ENCODE results near the gene PLCB1.

PLCB1 gene

DNA sequence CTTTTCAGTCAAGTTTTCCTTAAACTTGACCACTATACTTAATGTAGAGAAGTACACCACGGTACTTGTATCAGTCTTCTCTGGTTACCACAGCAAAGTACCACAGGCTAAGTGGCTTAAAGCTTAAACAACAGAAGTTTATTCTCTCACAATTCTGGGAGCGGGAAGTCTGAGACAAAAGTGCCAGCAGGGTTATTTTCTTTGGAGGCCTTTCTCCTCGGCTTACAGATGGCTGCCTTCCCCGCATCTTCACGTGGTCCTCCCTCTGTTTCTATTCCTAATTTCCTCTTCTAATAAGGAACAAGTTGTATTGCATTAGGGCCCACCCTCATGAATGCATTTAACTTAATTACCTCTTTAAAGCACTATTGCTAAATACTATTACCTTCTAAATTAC, 258.0 kb downstream of the PLCB1 start:
- no peak for DNase-seq (ENCODE audit: low read depth in 2 of 2)
- H3K4me3 ChIP-seq (replicated peaks in 1 of 2; ENCODE audit: low read depth in 2 of 2, low read length in 2 of 2): no peak overlapping the region
- TF ChIP-seq, protein P1, sequence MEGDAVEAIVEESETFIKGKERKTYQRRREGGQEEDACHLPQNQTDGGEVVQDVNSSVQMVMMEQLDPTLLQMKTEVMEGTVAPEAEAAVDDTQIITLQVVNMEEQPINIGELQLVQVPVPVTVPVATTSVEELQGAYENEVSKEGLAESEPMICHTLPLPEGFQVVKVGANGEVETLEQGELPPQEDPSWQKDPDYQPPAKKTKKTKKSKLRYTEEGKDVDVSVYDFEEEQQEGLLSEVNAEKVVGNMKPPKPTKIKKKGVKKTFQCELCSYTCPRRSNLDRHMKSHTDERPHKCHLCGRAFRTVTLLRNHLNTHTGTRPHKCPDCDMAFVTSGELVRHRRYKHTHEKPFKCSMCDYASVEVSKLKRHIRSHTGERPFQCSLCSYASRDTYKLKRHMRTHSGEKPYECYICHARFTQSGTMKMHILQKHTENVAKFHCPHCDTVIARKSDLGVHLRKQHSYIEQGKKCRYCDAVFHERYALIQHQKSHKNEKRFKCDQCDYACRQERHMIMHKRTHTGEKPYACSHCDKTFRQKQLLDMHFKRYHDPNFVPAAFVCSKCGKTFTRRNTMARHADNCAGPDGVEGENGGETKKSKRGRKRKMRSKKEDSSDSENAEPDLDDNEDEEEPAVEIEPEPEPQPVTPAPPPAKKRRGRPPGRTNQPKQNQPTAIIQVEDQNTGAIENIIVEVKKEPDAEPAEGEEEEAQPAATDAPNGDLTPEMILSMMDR (IDR thresholded peaks at IDR 0.05; ENCODE audit: low read depth, low read length): no peak

DNA sequence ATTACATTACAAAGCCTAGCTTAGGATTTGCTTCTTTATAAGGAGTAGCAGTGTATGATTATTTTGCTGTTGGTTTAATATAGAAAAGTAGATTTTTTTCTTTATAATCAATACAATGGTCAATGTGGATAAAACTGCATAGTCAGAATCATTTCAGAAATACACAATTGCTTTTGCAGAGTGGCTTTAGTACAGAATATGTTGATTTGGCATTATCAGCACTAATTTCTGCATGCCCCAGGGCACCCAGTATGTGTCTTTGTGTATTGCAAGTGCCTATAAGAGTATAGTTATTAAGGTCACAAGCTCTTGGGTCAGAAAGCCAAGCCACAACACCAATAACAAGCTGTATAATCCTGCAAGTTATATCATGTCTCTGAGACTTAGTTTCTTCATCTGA, 258.4 kb downstream of the PLCB1 start:
- H3K4me3 ChIP-seq (replicated peaks in 1 of 2; ENCODE audit: low read depth in 2 of 2, low read length in 2 of 2): no peak overlapping the region
- DNase-seq (ENCODE audit: low read depth in 2 of 2): no peak
- TF ChIP-seq, protein P1 (IDR thresholded peaks at IDR 0.05; ENCODE audit: low read depth, low read length): no peak

DNA sequence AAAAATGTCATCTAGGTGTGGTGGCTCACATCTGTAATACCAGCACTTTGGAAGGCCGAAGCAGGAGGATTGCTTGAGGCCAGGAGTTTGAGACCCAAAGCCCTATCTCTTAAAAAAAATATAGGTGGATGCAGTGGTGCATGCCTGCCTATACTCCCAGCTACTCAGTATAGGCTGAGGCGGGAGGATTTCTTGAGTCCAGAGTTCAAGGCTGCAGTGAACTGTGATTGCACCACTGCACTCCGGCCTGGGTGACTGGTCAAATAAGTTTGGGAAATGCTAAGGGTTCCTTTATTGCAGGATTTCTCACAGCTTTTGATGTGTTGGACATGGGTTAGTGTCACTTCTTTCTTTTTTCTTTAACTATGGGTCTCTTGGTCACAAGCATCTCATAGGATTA, 261.3 kb downstream of the PLCB1 start:
- H3K4me3 ChIP-seq (replicated peaks in 1 of 2; ENCODE audit: low read depth in 2 of 2, low read length in 2 of 2): no peak overlapping the region
- TF ChIP-seq, protein P1 (IDR thresholded peaks at IDR 0.05; ENCODE audit: low read depth, low read length): no peak
- no peak for DNase-seq (ENCODE audit: low read depth in 2 of 2)

GRCh38 chr20:8394308-8394945, 262.4 kb downstream of the PLCB1 start:
- H3K4me3 ChIP-seq (replicated peaks in 1 of 2; ENCODE audit: low read depth in 2 of 2, low read length in 2 of 2): no peak overlapping the region
- peak; percentile 42 to 79 for DNase-seq (ENCODE audit: low read depth in 2 of 2)
- TF ChIP-seq, protein P1 (IDR thresholded peaks at IDR 0.05; ENCODE audit: low read depth, low read length): no peak

DNA sequence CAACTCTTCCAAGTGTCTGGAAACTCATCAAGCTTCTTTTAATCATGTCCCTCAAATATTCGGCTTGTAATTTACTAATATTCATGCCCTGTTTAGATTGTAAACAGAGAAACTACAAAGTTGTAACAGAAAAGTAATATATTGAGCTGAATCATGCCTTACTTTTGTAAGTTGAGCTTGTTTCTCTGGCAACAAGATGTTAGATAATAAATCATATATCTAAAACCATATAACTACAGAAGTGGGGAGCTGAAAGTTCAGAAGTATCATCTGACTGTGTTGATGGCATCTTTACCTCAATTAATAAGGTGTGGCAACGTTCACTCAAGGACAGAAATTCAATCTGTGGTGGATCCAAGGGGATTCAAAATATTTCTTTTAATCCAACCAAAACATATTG, 263.9 kb downstream of the PLCB1 start:
- TF ChIP-seq, protein P1 (IDR thresholded peaks at IDR 0.05; ENCODE audit: low read depth, low read length): no peak
- H3K4me3 ChIP-seq (replicated peaks in 1 of 2; ENCODE audit: low read depth in 2 of 2, low read length in 2 of 2): no peak overlapping the region
- DNase-seq (ENCODE audit: low read depth in 2 of 2): no peak

GRCh38 chr20:8398263-8399051, 266.4 kb downstream of the PLCB1 start:
- TF ChIP-seq, protein P1 (IDR thresholded peaks at IDR 0.05; ENCODE audit: low read depth, low read length): peak; percentile 17
- H3K4me3 ChIP-seq (replicated peaks in 1 of 2; ENCODE audit: low read depth in 2 of 2, low read length in 2 of 2): no peak overlapping the region
- DNase-seq (ENCODE audit: low read depth in 2 of 2): no peak
